ENCODE data around the gene MACROD2. TPM values are rescaled to one million over a fixed set of nuclear protein-coding genes. Genes with fewer than 3 reads are reported as not detected.

Gene MACROD2
- total RNA-seq, 4 donors from 2014 or later = 2.9 to 11.3 (median 8.0) TPM

- no peak for TF ChIP-seq CTCF (IDR thresholded peaks at IDR 0.05; ENCODE audit: low read depth)
Measured at GRCh38 chr20:15756002-15756753, 1760.9 kb downstream of the MACROD2 start.

GRCh38 chr20:15756754-15757115 lies 1761.4 kb downstream of the MACROD2 start:
- no peak for TF ChIP-seq CTCF (IDR thresholded peaks at IDR 0.05; ENCODE audit: low read depth)

GRCh38 chr20:15759594-15759993 lies 1764.3 kb downstream of the MACROD2 start:
- TF ChIP-seq CTCF (IDR thresholded peaks at IDR 0.05; ENCODE audit: low read depth) = no peak

GRCh38 chr20:15760001-15760621 lies 1764.8 kb downstream of the MACROD2 start:
- no peak for TF ChIP-seq CTCF (IDR thresholded peaks at IDR 0.05; ENCODE audit: low read depth)

- TF ChIP-seq CTCF (IDR thresholded peaks at IDR 0.05; ENCODE audit: low read depth) = no peak
Measured at GRCh38 chr20:15763366-15763765, 1768.0 kb downstream of the MACROD2 start.

GRCh38 chr20:15767586-15767985 lies 1772.3 kb downstream of the MACROD2 start:
- no peak for TF ChIP-seq CTCF (IDR thresholded peaks at IDR 0.05; ENCODE audit: low read depth)

- no peak for TF ChIP-seq CTCF (IDR thresholded peaks at IDR 0.05; ENCODE audit: low read depth)
Measured at GRCh38 chr20:15767999-15768741, 1772.9 kb downstream of the MACROD2 start.

Data from subcutaneous adipose tissue (tissue), 4 donors.